Heart left ventricle (tissue), 13 donors: Measurements from ENCODE around the gene EMP1.

Experiments used
- POLR2A ChIP-seq, 2 donors: fragments of 450-650 bp; IDR thresholded peaks; one replicate each; pipeline ENCODE4 v1.6.1; 2017; ENCODE audit warnings: antibody characterized with exemption in 2 of 2, mild to moderate bottlenecking in 2 of 2, moderate library complexity in 2 of 2
- TF ChIP-seq, protein P1 (sequence below), 12 donors: fragments of 200-600 bp; sonication (generic) in 4 of 12; IDR thresholded peaks; one replicate each; pipeline versions ENCODE4 v1.5.0 to v1.8.0; 2018 to 2022; ENCODE audit warnings: antibody characterized with exemption in 12 of 12, mild to moderate bottlenecking in 5 of 12
- donor health status: ischemic (EF 13 %, LVEDD 7.1; RV severe dilation, severe dysfunction).
- donor health status: DM: no; HTN: yes; CAD: no.
- donor health status: DM: no; HTN: no; CAD: no.
- donor health status: ischemic (EF 25% LVEDD 6.9; RV normal size, moderate dysfunction).
- donor health status: ischemic (EF 25% LVEDD 5.7; RV mildly dilated, moderate dysfunction).
- donor health status: ischemic (EF 35%, LVEDD 5.7; RV mildly dilated, moderate dysfunction).
- donor health status: nonischemic (EF 11% LVEDD 7.7; RV severe dilation, severe dysfunction).
- donor health status: DM: yes; HTN: yes; CAD: no.
- donor health status: PGD.
- donor health status: ischemic (EF 29% LVEDD 5.4; RV normal size, mild dysfunction).
- donor health status: nonischemic (EF 23%, LVEDD 6.1; RV moderate dilation, normal function).

- TF ChIP-seq, protein P1, sequence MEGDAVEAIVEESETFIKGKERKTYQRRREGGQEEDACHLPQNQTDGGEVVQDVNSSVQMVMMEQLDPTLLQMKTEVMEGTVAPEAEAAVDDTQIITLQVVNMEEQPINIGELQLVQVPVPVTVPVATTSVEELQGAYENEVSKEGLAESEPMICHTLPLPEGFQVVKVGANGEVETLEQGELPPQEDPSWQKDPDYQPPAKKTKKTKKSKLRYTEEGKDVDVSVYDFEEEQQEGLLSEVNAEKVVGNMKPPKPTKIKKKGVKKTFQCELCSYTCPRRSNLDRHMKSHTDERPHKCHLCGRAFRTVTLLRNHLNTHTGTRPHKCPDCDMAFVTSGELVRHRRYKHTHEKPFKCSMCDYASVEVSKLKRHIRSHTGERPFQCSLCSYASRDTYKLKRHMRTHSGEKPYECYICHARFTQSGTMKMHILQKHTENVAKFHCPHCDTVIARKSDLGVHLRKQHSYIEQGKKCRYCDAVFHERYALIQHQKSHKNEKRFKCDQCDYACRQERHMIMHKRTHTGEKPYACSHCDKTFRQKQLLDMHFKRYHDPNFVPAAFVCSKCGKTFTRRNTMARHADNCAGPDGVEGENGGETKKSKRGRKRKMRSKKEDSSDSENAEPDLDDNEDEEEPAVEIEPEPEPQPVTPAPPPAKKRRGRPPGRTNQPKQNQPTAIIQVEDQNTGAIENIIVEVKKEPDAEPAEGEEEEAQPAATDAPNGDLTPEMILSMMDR (IDR thresholded peaks at IDR 0.05) = no peak
- TF ChIP-seq POLR2A (IDR thresholded peaks at IDR 0.05) = no peak
Observed at GRCh38 chr12:13183620-13184019, 12.9 kb upstream of the EMP1 start.
